Measurements from ENCODE around the gene AKAP7. TPM values are rescaled to one million over a fixed set of nuclear protein-coding genes. Genes with fewer than 3 reads are reported as not detected.

The AKAP7 gene
- polyA plus RNA-seq, 1 of the 3 experiments (the other 2 are of a cell fraction) = 0.58 TPM

DNA sequence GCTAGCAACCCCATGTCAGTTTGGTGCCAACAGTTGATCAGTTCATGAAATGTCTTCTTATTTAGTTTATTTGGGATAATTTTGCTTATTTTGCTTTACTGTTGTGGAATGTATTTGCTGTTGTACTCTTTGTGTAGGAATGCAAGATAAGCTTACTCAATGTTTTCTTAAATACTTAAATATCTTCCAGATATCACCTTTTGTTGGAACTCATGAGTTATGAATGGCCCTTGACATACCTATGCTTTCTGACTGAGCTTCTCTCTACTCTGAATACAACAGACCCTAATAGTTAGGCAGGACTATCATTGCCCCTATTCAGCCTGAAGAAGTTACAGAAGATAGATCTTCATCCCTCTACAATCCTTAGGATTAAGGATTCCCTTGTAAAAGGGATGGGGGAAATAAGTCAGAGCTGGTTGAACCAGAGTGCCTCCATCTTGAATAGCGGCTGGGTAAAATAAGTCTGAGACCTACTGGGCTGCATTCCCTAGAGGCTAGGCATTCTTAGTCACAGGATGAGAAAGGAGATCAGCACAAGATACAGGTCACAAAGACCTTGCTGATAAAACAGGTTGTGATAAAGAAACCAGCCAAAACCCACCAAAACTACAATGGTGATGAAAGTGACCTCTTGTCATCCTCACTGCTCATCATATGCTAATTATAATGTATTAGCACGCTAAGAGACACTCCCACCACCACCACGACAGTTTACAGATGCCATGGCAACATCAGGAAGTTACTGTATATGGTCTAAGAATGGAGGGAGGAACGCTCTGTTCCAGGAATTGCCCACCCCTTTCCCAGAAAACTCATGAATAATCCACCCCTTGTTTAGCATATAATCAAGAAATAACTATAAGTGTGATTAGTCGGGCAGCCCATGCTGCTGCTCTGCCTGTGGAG is 196.9 kb downstream of the AKAP7 start:
- H3K4me3 ChIP-seq (ENCODE audit: low read depth in 2 of 2, low read length in 1 of 2) = no peak overlapping the region
- H3F3A ChIP-seq (replicated peaks; ENCODE audit: insufficient read depth) = no peaks in the 10 kb centered on the region
- no peaks in the 10 kb centered on the region for H3K27me3 ChIP-seq (ENCODE audit: insufficient read depth)
- H4K20me1 ChIP-seq (ENCODE audit: insufficient read depth) = no peaks in the 10 kb centered on the region
- 6% methylated on average over 5 of the region's 5 CpGs for WGBS (ENCODE audit: low lambda C conversion rate)
- no peak overlapping the region for H3K4me2 ChIP-seq
- no peak overlapping the region for H2AFZ ChIP-seq (ENCODE audit: low read depth)
- H3K9me3 ChIP-seq = no peaks in the 10 kb centered on the region
- POLR2A ChIA-PET = no interaction called here
- no peak overlapping the region for H3K9ac ChIP-seq
- CTCF ChIA-PET = no interaction called here
- TF ChIP-seq TAF1 (IDR thresholded peaks at IDR 0.05; ENCODE audit: borderline replicate concordance, low read depth, low read length) (no peak), JUND (IDR thresholded peaks at IDR 0.05) (no peak), RFX5 (IDR thresholded peaks at IDR 0.05; ENCODE audit: low read length) (no peak), CHD2 (IDR thresholded peaks at IDR 0.05; ENCODE audit: low read length, partially characterized antibody) (no peak), RCOR1 (IDR thresholded peaks at IDR 0.05; ENCODE audit: low read length) (no peak), SMC3 (IDR thresholded peaks at IDR 0.05; ENCODE audit: low read depth, low read length) (no peak), MXI1 (IDR thresholded peaks at IDR 0.05; ENCODE audit: low read depth, low read length) (no peak), TCF12 (IDR thresholded peaks at IDR 0.05) (no peak), NFIC (IDR thresholded peaks at IDR 0.05; ENCODE audit: borderline replicate concordance) (no peak)
- TF ChIP-seq, protein P1, sequence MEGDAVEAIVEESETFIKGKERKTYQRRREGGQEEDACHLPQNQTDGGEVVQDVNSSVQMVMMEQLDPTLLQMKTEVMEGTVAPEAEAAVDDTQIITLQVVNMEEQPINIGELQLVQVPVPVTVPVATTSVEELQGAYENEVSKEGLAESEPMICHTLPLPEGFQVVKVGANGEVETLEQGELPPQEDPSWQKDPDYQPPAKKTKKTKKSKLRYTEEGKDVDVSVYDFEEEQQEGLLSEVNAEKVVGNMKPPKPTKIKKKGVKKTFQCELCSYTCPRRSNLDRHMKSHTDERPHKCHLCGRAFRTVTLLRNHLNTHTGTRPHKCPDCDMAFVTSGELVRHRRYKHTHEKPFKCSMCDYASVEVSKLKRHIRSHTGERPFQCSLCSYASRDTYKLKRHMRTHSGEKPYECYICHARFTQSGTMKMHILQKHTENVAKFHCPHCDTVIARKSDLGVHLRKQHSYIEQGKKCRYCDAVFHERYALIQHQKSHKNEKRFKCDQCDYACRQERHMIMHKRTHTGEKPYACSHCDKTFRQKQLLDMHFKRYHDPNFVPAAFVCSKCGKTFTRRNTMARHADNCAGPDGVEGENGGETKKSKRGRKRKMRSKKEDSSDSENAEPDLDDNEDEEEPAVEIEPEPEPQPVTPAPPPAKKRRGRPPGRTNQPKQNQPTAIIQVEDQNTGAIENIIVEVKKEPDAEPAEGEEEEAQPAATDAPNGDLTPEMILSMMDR (IDR thresholded peaks at IDR 0.05) = no peak
- TF ChIP-seq, protein P2, sequence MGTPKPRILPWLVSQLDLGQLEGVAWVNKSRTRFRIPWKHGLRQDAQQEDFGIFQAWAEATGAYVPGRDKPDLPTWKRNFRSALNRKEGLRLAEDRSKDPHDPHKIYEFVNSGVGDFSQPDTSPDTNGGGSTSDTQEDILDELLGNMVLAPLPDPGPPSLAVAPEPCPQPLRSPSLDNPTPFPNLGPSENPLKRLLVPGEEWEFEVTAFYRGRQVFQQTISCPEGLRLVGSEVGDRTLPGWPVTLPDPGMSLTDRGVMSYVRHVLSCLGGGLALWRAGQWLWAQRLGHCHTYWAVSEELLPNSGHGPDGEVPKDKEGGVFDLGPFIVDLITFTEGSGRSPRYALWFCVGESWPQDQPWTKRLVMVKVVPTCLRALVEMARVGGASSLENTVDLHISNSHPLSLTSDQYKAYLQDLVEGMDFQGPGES (IDR thresholded peaks at IDR 0.05; ENCODE audit: low read depth, low read length) = no peak
- TF ChIP-seq, protein P3, sequence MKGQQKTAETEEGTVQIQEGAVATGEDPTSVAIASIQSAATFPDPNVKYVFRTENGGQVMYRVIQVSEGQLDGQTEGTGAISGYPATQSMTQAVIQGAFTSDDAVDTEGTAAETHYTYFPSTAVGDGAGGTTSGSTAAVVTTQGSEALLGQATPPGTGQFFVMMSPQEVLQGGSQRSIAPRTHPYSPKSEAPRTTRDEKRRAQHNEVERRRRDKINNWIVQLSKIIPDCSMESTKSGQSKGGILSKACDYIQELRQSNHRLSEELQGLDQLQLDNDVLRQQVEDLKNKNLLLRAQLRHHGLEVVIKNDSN (IDR thresholded peaks at IDR 0.05; ENCODE audit: borderline replicate concordance, low read depth) = no peak
- TF ChIP-seq, protein P4, sequence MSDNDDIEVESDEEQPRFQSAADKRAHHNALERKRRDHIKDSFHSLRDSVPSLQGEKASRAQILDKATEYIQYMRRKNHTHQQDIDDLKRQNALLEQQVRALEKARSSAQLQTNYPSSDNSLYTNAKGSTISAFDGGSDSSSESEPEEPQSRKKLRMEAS (IDR thresholded peaks at IDR 0.05; ENCODE audit: low read depth) = no peak
- no peaks in the 10 kb centered on the region for H3K4me1 ChIP-seq (ENCODE audit: control insufficient read depth in 1 of 2, insufficient read depth in 2 of 2, low read depth in 1 of 2, low read length in 1 of 2)
- no peaks in the 10 kb centered on the region for H3K9me2 ChIP-seq
- H3K36me3 ChIP-seq (replicated peaks in 1 of 2; ENCODE audit: control insufficient read depth in 1 of 2, insufficient read depth in 2 of 2, low read length in 1 of 2) = no peaks in the 10 kb centered on the region
- no peaks in the 10 kb centered on the region for H3K79me2 ChIP-seq (ENCODE audit: insufficient read depth)
- no peak overlapping the region for H3K27ac ChIP-seq (ENCODE audit: low read depth in 2 of 2, low read length in 1 of 2)
- DNase-seq = no peak

Other genes starting within 250 kb of the AKAP7 start
- gene EPB41L2, start 72.2 kb upstream of the AKAP7 start, polyA plus RNA-seq (2012; rRNA removed) = 1.4 and 1.9 TPM in 2 replicates